ENCODE results near the gene SCN9A. TPM values are rescaled to one million over a fixed set of nuclear protein-coding genes. Genes with fewer than 3 reads are reported as not detected.
A peak's percentile ranks its signal among the peaks of the same experiment; 100 is the strongest.

The SCN9A gene
- total RNA-seq, 1 donor from 2014 or later: 7.8 TPM

DNA sequence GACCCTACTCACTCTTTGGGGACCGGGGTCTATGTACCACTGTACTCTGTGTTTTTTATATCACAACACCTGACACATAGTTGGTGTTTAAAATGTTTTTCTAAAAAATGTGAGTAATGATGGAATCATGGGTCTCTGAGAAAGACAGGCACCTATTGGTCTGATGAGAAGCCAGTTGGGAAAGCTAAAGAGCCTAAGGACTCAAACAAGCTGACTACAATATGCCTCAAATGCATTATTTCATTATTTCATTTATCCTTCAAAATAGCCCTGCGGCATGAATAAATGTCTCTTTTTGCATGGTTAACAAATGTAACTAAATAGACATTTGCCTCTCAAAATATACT is 145.0 kb downstream of the SCN9A start:
- H2AFZ ChIP-seq (ENCODE audit: low read depth, low read length): no peak overlapping the region
- no peak for FAIRE-seq
- TF ChIP-seq EZH2 (IDR thresholded peaks at IDR 0.05; ENCODE audit: insufficient read depth, low read length): no peak
- TF ChIP-seq, protein P1, sequence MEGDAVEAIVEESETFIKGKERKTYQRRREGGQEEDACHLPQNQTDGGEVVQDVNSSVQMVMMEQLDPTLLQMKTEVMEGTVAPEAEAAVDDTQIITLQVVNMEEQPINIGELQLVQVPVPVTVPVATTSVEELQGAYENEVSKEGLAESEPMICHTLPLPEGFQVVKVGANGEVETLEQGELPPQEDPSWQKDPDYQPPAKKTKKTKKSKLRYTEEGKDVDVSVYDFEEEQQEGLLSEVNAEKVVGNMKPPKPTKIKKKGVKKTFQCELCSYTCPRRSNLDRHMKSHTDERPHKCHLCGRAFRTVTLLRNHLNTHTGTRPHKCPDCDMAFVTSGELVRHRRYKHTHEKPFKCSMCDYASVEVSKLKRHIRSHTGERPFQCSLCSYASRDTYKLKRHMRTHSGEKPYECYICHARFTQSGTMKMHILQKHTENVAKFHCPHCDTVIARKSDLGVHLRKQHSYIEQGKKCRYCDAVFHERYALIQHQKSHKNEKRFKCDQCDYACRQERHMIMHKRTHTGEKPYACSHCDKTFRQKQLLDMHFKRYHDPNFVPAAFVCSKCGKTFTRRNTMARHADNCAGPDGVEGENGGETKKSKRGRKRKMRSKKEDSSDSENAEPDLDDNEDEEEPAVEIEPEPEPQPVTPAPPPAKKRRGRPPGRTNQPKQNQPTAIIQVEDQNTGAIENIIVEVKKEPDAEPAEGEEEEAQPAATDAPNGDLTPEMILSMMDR (IDR thresholded peaks at IDR 0.05; ENCODE audit: insufficient read depth, low read depth, low read length): no peak
- H3K4me2 ChIP-seq (ENCODE audit: low read length): no peak overlapping the region
- no peaks in the 10 kb centered on the region for H3K79me2 ChIP-seq (ENCODE audit: insufficient read depth, low read length)
- DNase-seq (ENCODE audit: low read depth): no peak
- Mint-ChIP-seq H3K27ac (ENCODE audit: unreplicated experiment) (no peak overlapping the region), H3K36me3 (ENCODE audit: low read depth, unreplicated experiment) (no peaks in the 10 kb centered on the region), H3K4me1 (ENCODE audit: low read depth, unreplicated experiment) (peaks cover 21% of the 10 kb centered on the region), H3K4me3 (ENCODE audit: unreplicated experiment) (no peak overlapping the region), H3K27me3 (ENCODE audit: low read depth, unreplicated experiment) (no peaks in the 10 kb centered on the region), H3K9me3 (ENCODE audit: unreplicated experiment) (no peaks in the 10 kb centered on the region)
- no peak overlapping the region for H3K27ac ChIP-seq (ENCODE audit: low read depth, low read length)
- H3K9ac ChIP-seq (ENCODE audit: low read length): no peak overlapping the region
- no peaks in the 10 kb centered on the region for H3K36me3 ChIP-seq (ENCODE audit: insufficient read depth, low read length)
- no peaks in the 10 kb centered on the region for H3K9me3 ChIP-seq (ENCODE audit: insufficient read depth, low read depth, low read length)
- H4K20me1 ChIP-seq (ENCODE audit: insufficient read depth, low read length): no peaks in the 10 kb centered on the region
- peaks cover 17% of the 10 kb centered on the region for H3K4me1 ChIP-seq (ENCODE audit: insufficient read depth, low read length)
- no peaks in the 10 kb centered on the region for H3K27me3 ChIP-seq (ENCODE audit: insufficient read depth, low read length)
- no peak overlapping the region for H3K4me3 ChIP-seq (ENCODE audit: insufficient read depth, low read depth, low read length)

DNA sequence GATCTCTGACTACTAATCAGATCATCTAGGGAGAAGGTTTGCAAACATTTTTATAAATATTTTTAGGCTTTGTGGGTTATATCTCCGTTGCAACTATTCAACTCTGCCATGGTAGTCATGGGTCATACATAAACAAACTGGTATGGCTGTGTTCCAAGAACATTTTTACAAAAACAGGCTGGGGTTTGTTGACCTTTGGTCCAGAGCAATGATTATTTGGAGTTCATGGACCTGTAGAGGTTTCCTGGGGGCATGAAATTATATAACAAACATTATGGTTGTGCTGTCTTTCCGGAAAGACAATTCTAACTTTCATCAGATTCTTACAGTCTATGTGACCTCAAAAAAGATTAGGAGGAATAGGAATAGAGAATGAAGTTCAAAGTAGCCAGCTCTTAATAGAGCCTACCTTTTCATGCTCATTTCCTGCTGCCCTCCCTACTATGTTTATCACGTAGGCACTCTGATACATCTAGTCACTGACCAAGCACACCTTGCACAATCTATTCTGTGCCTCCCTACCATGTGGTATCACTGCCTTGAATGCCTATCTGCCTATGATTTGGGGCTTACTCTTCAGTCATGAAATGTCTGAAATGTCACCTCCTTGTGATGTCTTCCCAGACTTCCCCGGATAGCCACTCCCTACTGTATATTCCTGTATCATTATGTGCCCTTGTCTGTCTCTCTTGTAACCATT is 145.6 kb downstream of the SCN9A start:
- no peak overlapping the region for H3K9ac ChIP-seq (ENCODE audit: low read length)
- no peaks in the 10 kb centered on the region for H3K36me3 Mint-ChIP-seq (ENCODE audit: low read depth, unreplicated experiment)
- H3K79me2 ChIP-seq (ENCODE audit: insufficient read depth, low read length): no peaks in the 10 kb centered on the region
- peaks cover 21% of the 10 kb centered on the region for H3K4me1 Mint-ChIP-seq (ENCODE audit: low read depth, unreplicated experiment)
- H3K4me3 ChIP-seq (ENCODE audit: insufficient read depth, low read depth, low read length): no peak overlapping the region
- H3K4me2 ChIP-seq (ENCODE audit: low read length): no peak overlapping the region
- no peaks in the 10 kb centered on the region for H3K36me3 ChIP-seq (ENCODE audit: insufficient read depth, low read length)
- H4K20me1 ChIP-seq (ENCODE audit: insufficient read depth, low read length): no peaks in the 10 kb centered on the region
- H3K27me3 Mint-ChIP-seq (ENCODE audit: low read depth, unreplicated experiment): no peaks in the 10 kb centered on the region
- TF ChIP-seq, protein P1 (IDR thresholded peaks at IDR 0.05; ENCODE audit: insufficient read depth, low read depth, low read length): no peak
- no peak for TF ChIP-seq EZH2 (IDR thresholded peaks at IDR 0.05; ENCODE audit: insufficient read depth, low read length)
- no peaks in the 10 kb centered on the region for H3K9me3 Mint-ChIP-seq (ENCODE audit: unreplicated experiment)
- H3K27me3 ChIP-seq (ENCODE audit: insufficient read depth, low read length): no peaks in the 10 kb centered on the region
- no peak overlapping the region for H2AFZ ChIP-seq (ENCODE audit: low read depth, low read length)
- no peak overlapping the region for H3K27ac Mint-ChIP-seq (ENCODE audit: unreplicated experiment)
- H3K4me3 Mint-ChIP-seq (ENCODE audit: unreplicated experiment): no peak overlapping the region
- DNase-seq (ENCODE audit: low read depth): peak; percentile 28
- H3K27ac ChIP-seq (ENCODE audit: low read depth, low read length): no peak overlapping the region
- no peaks in the 10 kb centered on the region for H3K9me3 ChIP-seq (ENCODE audit: insufficient read depth, low read depth, low read length)
- peaks cover 17% of the 10 kb centered on the region for H3K4me1 ChIP-seq (ENCODE audit: insufficient read depth, low read length)
- FAIRE-seq: no peak

DNA sequence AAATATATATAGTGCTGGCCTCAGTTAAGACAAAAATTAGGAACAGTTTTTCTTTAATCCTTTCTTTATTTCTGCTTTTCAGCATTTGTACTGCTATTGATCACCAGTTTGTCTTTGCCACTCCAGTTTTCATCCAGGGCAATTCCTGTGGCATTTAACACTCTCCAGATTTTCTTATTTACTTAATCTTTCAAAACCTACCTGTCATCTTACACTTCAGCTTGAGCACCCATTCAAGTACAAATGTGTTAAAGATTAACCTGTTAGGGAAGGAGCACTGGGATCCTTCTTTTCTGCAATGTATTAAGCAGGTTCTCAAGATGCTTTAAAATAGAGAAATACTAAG is 146.1 kb downstream of the SCN9A start:
- H3K36me3 Mint-ChIP-seq (ENCODE audit: low read depth, unreplicated experiment): no peaks in the 10 kb centered on the region

More for the DNA sequence above, 146.1 kb downstream of the SCN9A start:
- no peaks in the 10 kb centered on the region for H4K20me1 ChIP-seq (ENCODE audit: insufficient read depth, low read length)
- no peaks in the 10 kb centered on the region for H3K27me3 ChIP-seq (ENCODE audit: insufficient read depth, low read length)
- H3K9me3 ChIP-seq (ENCODE audit: insufficient read depth, low read depth, low read length): no peaks in the 10 kb centered on the region
- no peaks in the 10 kb centered on the region for H3K36me3 ChIP-seq (ENCODE audit: insufficient read depth, low read length)
- H3K27ac ChIP-seq (ENCODE audit: low read depth, low read length): no peak overlapping the region
- H2AFZ ChIP-seq (ENCODE audit: low read depth, low read length): no peak overlapping the region
- no peaks in the 10 kb centered on the region for H3K27me3 Mint-ChIP-seq (ENCODE audit: low read depth, unreplicated experiment)
- peaks cover 20% of the 10 kb centered on the region for H3K4me1 Mint-ChIP-seq (ENCODE audit: low read depth, unreplicated experiment)
- no peak overlapping the region for H3K4me3 ChIP-seq (ENCODE audit: insufficient read depth, low read depth, low read length)
- H3K27ac Mint-ChIP-seq (ENCODE audit: unreplicated experiment): no peak overlapping the region
- DNase-seq (ENCODE audit: low read depth) (no peak), FAIRE-seq (no peak)
- H3K4me2 ChIP-seq (ENCODE audit: low read length): no peak overlapping the region
- H3K9me3 Mint-ChIP-seq (ENCODE audit: unreplicated experiment): no peaks in the 10 kb centered on the region
- peaks cover 14% of the 10 kb centered on the region for H3K4me1 ChIP-seq (ENCODE audit: insufficient read depth, low read length)
- H3K4me3 Mint-ChIP-seq (ENCODE audit: unreplicated experiment): no peak overlapping the region
- TF ChIP-seq, protein P1 (IDR thresholded peaks at IDR 0.05; ENCODE audit: insufficient read depth, low read depth, low read length): no peak
- TF ChIP-seq EZH2 (IDR thresholded peaks at IDR 0.05; ENCODE audit: insufficient read depth, low read length): no peak
- no peak overlapping the region for H3K9ac ChIP-seq (ENCODE audit: low read length)
- no peaks in the 10 kb centered on the region for H3K79me2 ChIP-seq (ENCODE audit: insufficient read depth, low read length)
